ENCODE measurements around the gene EPC2.
"Not testable (repeated sequence)": the region's sequence is repeated elsewhere in the genome, so short reads cannot be mapped to it uniquely, and the experiment has no call there.

EPC2 gene

GRCh38 chr2:148675708-148676107, 31.2 kb downstream of the EPC2 start:
- peak; percentile 20 for DNase-seq

GRCh38 chr2:148678302-148679179, 34.0 kb downstream of the EPC2 start:
- DNase-seq = not testable (repeated sequence)

GRCh38 chr2:148680462-148680861, 35.9 kb downstream of the EPC2 start:
- DNase-seq = no peak

DNA sequence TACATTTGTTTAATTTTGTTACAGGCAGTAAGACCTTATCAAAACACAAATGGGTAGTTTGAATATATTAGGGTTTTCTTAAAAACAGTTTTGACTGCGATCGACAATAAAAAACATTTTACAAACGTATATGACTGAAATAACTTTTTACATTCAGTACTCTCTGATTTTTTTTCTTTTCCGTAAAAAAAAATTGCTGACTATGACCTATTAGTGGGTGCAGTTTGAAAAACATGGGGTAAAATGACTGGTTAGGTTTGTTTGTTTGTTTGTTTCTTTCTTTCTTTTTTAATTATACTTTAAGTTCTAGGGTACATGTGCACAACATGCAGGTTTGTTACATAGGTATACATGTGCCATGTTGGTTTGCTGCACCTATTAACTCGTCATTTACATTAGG, 36.9 kb downstream of the EPC2 start:
- no peak for DNase-seq

GRCh38 chr2:148681862-148682261, 37.3 kb downstream of the EPC2 start:
- DNase-seq = not testable (repeated sequence)

GRCh38 chr2:148684507-148684906, 40.0 kb downstream of the EPC2 start:
- no peak for DNase-seq

DNA sequence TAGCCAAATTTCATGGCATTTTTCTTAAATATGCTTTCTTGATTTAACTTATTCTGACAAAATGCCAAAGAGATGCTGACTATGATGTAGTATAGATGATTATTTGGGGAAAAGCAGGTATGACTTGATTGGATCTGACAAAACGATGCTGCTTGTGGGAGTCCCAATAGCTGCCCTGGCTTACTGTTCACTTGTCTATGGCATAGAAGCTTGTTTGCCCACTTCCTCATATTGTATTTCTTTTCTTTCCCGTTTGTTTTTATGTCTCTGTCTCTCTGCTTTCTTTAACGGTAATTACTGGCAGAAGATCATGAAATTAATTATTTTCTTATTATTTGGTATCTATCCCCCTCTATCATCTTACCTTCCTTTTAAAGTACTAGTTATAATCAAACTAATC, 43.0 kb downstream of the EPC2 start:
- no peak for DNase-seq

GRCh38 chr2:148688011-148688410, 43.5 kb downstream of the EPC2 start:
- not testable (repeated sequence) for DNase-seq

DNA sequence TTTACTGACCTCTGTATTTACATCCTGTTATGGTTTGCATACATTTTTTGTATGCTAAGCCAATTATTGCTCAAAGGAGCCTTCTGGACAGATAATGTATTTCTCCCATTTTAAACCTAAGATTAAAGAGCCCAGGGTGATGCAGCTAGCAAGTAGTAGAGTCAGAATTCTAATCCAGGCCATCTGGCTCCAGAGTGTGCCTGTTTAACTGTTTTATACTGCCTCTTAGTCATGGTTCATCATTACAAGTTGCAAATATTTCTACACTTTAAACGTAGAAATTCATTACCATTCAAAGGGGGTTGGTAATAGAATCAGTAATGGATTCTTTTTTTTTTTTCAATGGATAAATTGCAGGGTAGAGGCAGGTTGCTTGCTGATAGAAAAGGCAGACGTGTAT, 52.4 kb downstream of the EPC2 start:
- DNase-seq = no peak

GRCh38 chr2:148699830-148700229, 55.3 kb downstream of the EPC2 start:
- no peak for DNase-seq

GRCh38 chr2:148701039-148701438, 56.5 kb downstream of the EPC2 start:
- no peak for DNase-seq

DNA sequence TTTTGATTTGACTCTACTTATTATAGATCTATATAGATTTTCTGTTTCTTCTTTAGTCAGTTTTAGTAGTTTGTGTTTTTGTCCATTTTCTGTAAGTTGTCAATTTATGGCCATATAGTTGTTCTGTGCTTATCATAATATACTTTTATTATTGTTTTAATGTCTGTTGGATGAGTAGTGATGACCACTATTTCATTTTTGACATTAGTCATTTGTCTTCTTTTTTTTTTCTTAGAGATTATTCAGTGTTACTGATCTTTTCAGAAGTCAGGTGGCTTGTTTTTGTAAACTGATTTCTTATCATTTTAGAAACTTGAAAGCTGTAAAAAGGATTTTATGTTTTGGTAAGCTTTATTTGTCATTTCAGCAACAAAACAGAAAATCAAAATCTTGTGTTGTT, 57.3 kb downstream of the EPC2 start:
- DNase-seq = no peak

- DNase-seq = peak; percentile 11
These were observed 57.9 kb downstream of the EPC2 start for GRCh38 chr2:148702475-148702874.

DNA sequence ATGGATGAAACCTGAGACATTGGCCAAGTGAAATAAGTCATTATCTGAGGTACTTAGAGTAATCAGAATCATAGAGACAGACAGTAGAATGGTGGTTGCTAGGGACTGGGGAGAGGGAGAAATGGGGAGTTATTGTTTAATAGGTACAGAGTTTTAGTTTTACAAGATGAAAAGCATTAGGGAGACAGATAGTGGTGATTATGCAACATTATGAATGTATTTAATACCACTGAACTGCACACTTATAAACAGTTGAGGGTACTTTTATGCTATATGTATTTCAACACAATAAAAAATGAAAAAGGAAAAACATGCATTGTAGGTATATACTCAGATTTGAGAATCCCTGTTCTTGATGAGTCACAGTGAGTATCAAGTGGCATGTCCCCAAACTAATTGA, 59.7 kb downstream of the EPC2 start:
- DNase-seq = no peak

DNA sequence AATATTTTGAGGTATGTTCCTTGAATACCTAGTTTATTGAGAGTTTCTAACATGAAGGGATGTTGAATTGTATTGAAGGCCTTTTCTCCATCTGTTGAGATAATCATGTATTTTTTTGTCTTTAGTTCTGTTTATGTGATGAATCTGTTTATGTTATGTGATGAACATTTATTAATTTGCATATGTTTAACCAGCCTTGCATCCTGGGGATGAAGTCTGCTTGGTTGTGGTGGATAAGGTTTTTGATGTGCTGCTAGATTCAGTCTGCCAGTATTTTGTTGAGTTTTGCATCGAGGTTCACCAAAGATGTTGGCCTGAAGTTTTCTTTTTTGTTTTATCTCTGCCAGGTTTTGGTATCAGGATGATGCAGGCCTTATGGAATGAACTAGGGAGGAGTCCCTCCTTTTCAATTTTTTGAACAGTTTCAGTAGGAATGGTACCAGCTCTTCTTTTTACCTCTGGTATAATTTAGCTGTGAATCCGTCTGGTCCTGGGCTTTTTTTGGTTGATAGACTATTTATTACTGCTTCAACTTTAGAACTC, 71.9 kb downstream of the EPC2 start:
- DNase-seq = no peak

DNA sequence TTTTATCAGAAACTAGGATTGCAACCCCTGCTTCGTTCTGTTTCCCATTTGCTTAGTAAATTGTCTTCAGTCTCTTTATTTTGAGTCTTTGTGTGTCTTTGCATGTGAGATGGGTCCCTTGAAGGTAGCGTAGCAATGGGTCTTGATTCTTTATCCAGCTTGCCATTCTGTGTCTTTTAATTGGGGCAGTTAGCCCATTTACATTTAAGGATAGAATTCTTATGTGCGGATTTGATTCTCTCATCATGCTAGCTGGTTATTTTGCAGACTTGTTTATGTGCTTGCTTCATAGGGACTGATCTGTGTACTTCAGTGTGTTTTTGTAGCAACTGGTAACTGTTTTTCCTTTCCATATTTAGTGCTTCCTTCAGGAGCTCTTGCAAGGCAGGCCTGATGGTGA, 73.5 kb downstream of the EPC2 start:
- no peak for DNase-seq

GRCh38 chr2:148719195-148719749, 74.7 kb downstream of the EPC2 start:
- no peak for DNase-seq

DNA sequence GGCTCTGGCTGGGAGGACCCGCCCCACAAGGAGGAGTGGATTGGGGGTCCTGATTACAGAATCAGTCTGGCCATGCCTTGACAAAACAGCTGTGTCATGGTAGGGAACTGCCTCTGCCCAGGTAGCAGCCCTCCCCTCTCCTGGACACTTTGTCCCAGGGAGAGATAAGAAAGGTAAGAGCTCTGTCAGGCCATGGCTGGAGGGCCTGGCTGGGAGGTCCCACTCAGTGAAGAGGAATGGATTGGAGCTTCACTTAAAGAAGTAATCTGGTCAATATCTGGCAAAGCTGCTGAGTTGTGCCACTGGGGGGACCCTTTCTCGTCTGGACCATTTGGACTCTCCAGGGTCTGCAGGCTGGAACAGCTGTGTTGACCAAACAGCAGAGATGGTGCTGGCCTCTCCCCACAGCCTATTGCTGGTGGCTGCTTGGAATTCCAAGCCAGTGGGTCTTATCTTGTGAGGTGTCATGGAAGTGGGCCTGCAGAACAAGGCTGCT, 75.4 kb downstream of the EPC2 start:
- no peak for DNase-seq

GRCh38 chr2:148720501-148721001, 76.0 kb downstream of the EPC2 start:
- DNase-seq = peak; percentile 67

DNA sequence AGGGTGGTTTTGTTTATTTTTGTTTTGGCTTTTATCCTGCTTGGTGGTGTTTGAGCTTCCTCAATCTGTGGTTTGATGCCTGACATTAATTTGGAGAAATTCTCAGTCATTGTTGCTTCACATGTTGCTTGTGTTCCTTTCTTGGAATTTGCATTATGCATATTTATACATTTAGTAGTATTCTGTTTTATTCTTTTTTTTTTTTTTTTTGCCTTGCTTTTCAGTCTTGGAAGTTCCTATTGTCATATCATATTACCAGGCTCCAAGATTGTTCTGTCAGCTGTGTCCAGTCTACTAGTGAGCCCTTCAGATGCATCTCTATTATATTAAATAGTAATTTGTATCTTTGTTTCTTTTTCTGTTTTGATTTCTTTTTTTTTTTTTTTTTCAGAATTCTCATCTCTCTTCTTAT, 77.0 kb downstream of the EPC2 start:
- DNase-seq = peak; percentile 47

- DNase-seq = peak; percentile 35
These were observed 77.6 kb downstream of the EPC2 start for GRCh38 chr2:148721991-148722777.

- DNase-seq = no peak
These were observed 81.0 kb downstream of the EPC2 start for GRCh38 chr2:148725564-148725963.

GRCh38 chr2:148726228-148726627, 81.7 kb downstream of the EPC2 start:
- no peak for DNase-seq
